K562 (cell line): ENCODE measurements around the gene VPS4A. TPM values are rescaled to one million over a fixed set of nuclear protein-coding genes. Genes with fewer than 3 reads are reported as not detected.

Experiments
- ATAC-seq: fragments of 200-7000 bp; cut with Tn5 transposase; 3 replicates; pipeline ENCODE4 v1.9.1; 2020; ENCODE audit warnings: moderate library complexity
- BruUV-seq: library from RNA; stranded (reverse); fragments of 400-500 nt; replicated peaks from 2 replicates; lab custom pipeline; 2021; lab: Mats Ljungman, UMichigan
- CTCF ChIA-PET: fragments of 300-600 bp; formaldehyde crosslinking; extraction: SDS; loops from one replicate; lab custom pipeline; 2021; ENCODE audit warnings: low intra/inter-chr PET ratio; lab: Yijun Ruan, JAX
- POLR2A ChIA-PET: fragments of 300-600, 350-650 bp; sonication (Branson Sonifier 250); formaldehyde crosslinking; extraction: SDS; loops from one replicate; lab custom pipeline; 2021; ENCODE audit warnings: antibody characterized with exemption, inconsistent platforms; lab: Yijun Ruan, JAX
- DNase-seq, 4 experiments: peaks; one replicate each; pipeline versions ENCODE4 v3.0.0 to v3.0.0-alpha.2; 2011 to 2018; ENCODE audit warnings: low spot score in 3 of 4, mixed read lengths in 3 of 4; ENCODE audit errors: extremely low read depth in 1 of 4
- FAIRE-seq: peaks from 2 replicates; lab custom pipeline; 2011; peaks lifted over from hg19 to GRCh38; lab: Jason Lieb, UNC
- H2AFZ ChIP-seq: 2 replicates; pipeline ENCODE4 v1.6.0; 2011; ENCODE audit warnings: low read depth, low read length, control low read depth, inconsistent platforms
- H3K27ac ChIP-seq: fragments of 200-600 bp; 3 replicates; pipeline ENCODE4 v1.8.0; 2011; ENCODE audit warnings: low read depth, mild to moderate bottlenecking, control low read depth, inconsistent platforms, low read length, moderate library complexity, mixed read lengths; ENCODE audit errors: extremely low read depth
- H3K27me3 ChIP-seq, 2 experiments: fragments of 300-600 bp in 1 of 2; 2 replicates in 1 of 2; 3 replicates in 1 of 2; pipeline versions ENCODE4 v1.6.0 to v1.8.0; 2011; ENCODE audit warnings: inconsistent platforms in 2 of 2, low read length in 2 of 2, mild to moderate bottlenecking in 1 of 2, mixed read lengths in 1 of 2, moderate library complexity in 1 of 2; ENCODE audit not compliant: control insufficient read depth in 2 of 2, insufficient read depth in 2 of 2
- H3K36me3 ChIP-seq: fragments of 300-600 bp; 3 replicates; pipeline ENCODE4 v1.8.0; 2011; ENCODE audit warnings: mild to moderate bottlenecking, low read length, inconsistent platforms; ENCODE audit not compliant: control insufficient read depth, insufficient read depth
- H3K4me1 ChIP-seq, 2 experiments: fragments of 200-600 bp in 1 of 2; replicated peaks in 1 of 2; 2 replicates in 1 of 2; 3 replicates in 1 of 2; pipeline versions ENCODE4 v1.5.1 to v1.8.0; 2011; ENCODE audit warnings: inconsistent platforms in 2 of 2, low read length in 2 of 2, mild to moderate bottlenecking in 1 of 2, mixed read lengths in 1 of 2, moderate library complexity in 1 of 2; ENCODE audit not compliant: control insufficient read depth in 2 of 2, insufficient read depth in 2 of 2
- H3K4me2 ChIP-seq: 2 replicates; pipeline ENCODE4 v1.6.1; 2011; ENCODE audit warnings: low read length, control low read depth, inconsistent platforms, mixed read lengths; ENCODE audit not compliant: insufficient read depth
- H3K4me3 ChIP-seq: fragments of 200-600 bp; sonication (generic), shearing (Covaris generic); 2 replicates; pipeline ENCODE4 v1.5.1; 2016; ENCODE audit warnings: control low read depth, inconsistent platforms
- H3K79me2 ChIP-seq: fragments of 200-600 bp; 3 replicates; pipeline ENCODE4 v1.8.0; 2011; ENCODE audit warnings: low read length, inconsistent platforms; ENCODE audit not compliant: control insufficient read depth, insufficient read depth
- H3K9ac ChIP-seq, 2 experiments: 2 replicates each; pipeline versions ENCODE4 v1.6.0 to v1.6.1; 2011; ENCODE audit warnings: low read depth in 2 of 2, low read length in 2 of 2, control low read depth in 1 of 2, inconsistent platforms in 1 of 2, mild to moderate bottlenecking in 1 of 2, mixed read lengths in 1 of 2; ENCODE audit not compliant: insufficient read depth in 1 of 2
- H3K9me1 ChIP-seq: one replicate; pipeline ENCODE4 v1.6.0; 2011; ENCODE audit warnings: inconsistent platforms, mild to moderate bottlenecking, low read length, moderate library complexity; ENCODE audit not compliant: control insufficient read depth, insufficient read depth
- H3K9me3 ChIP-seq: replicated peaks from 2 replicates; pipeline ENCODE4 v1.5.1; 2011; ENCODE audit warnings: low read depth, low read length, inconsistent platforms; ENCODE audit not compliant: control insufficient read depth, insufficient read depth
- H4K20me1 ChIP-seq: replicated peaks from 2 replicates; pipeline ENCODE4 v1.6.1; 2011; ENCODE audit warnings: low read length, inconsistent platforms, mixed read lengths; ENCODE audit not compliant: control insufficient read depth, insufficient read depth
- CAMTA2 ChIP-seq: fragments of 250-450 bp; sonication (Bioruptor Pico); conservative IDR thresholded peaks from 2 replicates; pipeline ENCODE4 v1.5.1; 2022
- CLOCK ChIP-seq: fragments of 250-450 bp; sonication (Bioruptor Pico); IDR thresholded peaks from 2 replicates; pipeline ENCODE4 v1.4.0; 2020; ENCODE audit warnings: mild to moderate bottlenecking, moderate library complexity, borderline replicate concordance
- CREM ChIP-seq: IDR thresholded peaks from 2 replicates; pipeline ENCODE4 v1.6.1; 2014; ENCODE audit warnings: antibody characterized with exemption, low read depth
- HDAC3 ChIP-seq: fragments of 450-650 bp; IDR thresholded peaks from 2 replicates; pipeline ENCODE4 v1.6.1; 2018; ENCODE audit warnings: borderline replicate concordance, mild to moderate bottlenecking, moderate library complexity; ENCODE audit not compliant: partially characterized antibody
- HNRNPLL ChIP-seq: fragments of 200-400 bp; formaldehyde crosslinking; IDR thresholded peaks from 2 replicates; pipeline ENCODE4 v1.6.1; 2017; ENCODE audit warnings: low read length, low read depth, mild to moderate bottlenecking; ENCODE audit not compliant: poor library complexity, severe bottlenecking
- MECOM ChIP-seq: fragments of 250-450 bp; sonication (Bioruptor Pico); IDR thresholded peaks from 2 replicates; pipeline ENCODE4 v1.8.0; 2022; ENCODE audit warnings: inconsistent platforms
- MED1 ChIP-seq: sonication (generic); formaldehyde crosslinking; IDR thresholded peaks from 2 replicates; pipeline ENCODE4 v1.8.1; 2023; ENCODE audit warnings: missing genetic modification reagents, borderline replicate concordance
- NCOA1 ChIP-seq: fragments of 450-650 bp; IDR thresholded peaks from 2 replicates; pipeline ENCODE4 v1.6.1; 2016; ENCODE audit warnings: low read depth
- PHF8 ChIP-seq: fragments of 200-600 bp; sonication (generic); IDR thresholded peaks from 2 replicates; pipeline ENCODE4 v1.6.1; 2012; ENCODE audit warnings: mixed run types, mild to moderate bottlenecking, inconsistent platforms, low read length, moderate library complexity, borderline replicate concordance
- POLR2AphosphoS2 ChIP-seq: IDR thresholded peaks from 2 replicates; pipeline ENCODE4 v1.6.1; 2012; ENCODE audit warnings: low read length, improper control_type of control experiment
- PTRF ChIP-seq: fragments of 450-650 bp; IDR thresholded peaks from 2 replicates; pipeline ENCODE4 v1.6.1; 2016; ENCODE audit warnings: mild to moderate bottlenecking, missing genetic modification characterization, missing compliant biosample characterization
- PURB ChIP-seq: sonication (generic); formaldehyde crosslinking; IDR thresholded peaks from 2 replicates; pipeline ENCODE4 v1.9.0; 2021; ENCODE audit warnings: low read depth, mild to moderate bottlenecking, missing genetic modification reagents
- SMAD2 ChIP-seq: fragments of 150-350 bp; IDR thresholded peaks from 2 replicates; pipeline ENCODE4 v1.6.1; 2014; ENCODE audit warnings: low read depth, mild to moderate bottlenecking, low read length
- TAF9B ChIP-seq: fragments of 450-650 bp; IDR thresholded peaks from 2 replicates; pipeline ENCODE4 v1.6.1; 2018; ENCODE audit warnings: mild to moderate bottlenecking; ENCODE audit not compliant: partially characterized antibody
- TSC22D4 ChIP-seq: fragments of 450-650 bp; IDR thresholded peaks from 2 replicates; pipeline ENCODE4 v1.6.1; 2016; ENCODE audit warnings: missing genetic modification characterization, missing biosample characterization, control low read depth
- ZBTB26 ChIP-seq: fragments of 450-650 bp; formaldehyde crosslinking; IDR thresholded peaks from 2 replicates; pipeline ENCODE4 v1.4.0; 2022; ENCODE audit warnings: missing genetic modification characterization
- ZBTB34 ChIP-seq: fragments of 250-450 bp; sonication (Bioruptor Pico); IDR thresholded peaks from 2 replicates; pipeline ENCODE4 v1.8.0; 2021; ENCODE audit warnings: mild to moderate bottlenecking, moderate library complexity
- ZEB2 ChIP-seq: fragments of 450-650 bp; IDR thresholded peaks from 2 replicates; pipeline ENCODE4 v1.6.1; 2016
- ZNF133 ChIP-seq: fragments of 250-450 bp; sonication (Bioruptor Pico); IDR thresholded peaks from 2 replicates; pipeline ENCODE4 v1.4.0; 2020; ENCODE audit warnings: mild to moderate bottlenecking
- WGBS: fragments of 100-300 bp; shearing (Covaris generic); methylation state at CpG from one replicate; pipeline ENCODE4 v1.1.6; 2016; ENCODE audit warnings: low coverage, mixed read lengths; ENCODE audit not compliant: insufficient coverage; ENCODE audit errors: missing lambda C conversion rate; 5-methylcytosine and 5-hydroxymethylcytosine counted together
- in situ Hi-C: fragments of 300-500 bp; cut with MboI; formaldehyde crosslinking; loops from 4 replicates; pipeline ENCODE4 v1.15.0; 2018; ENCODE audit warnings: inconsistent platforms, mixed read lengths
- intact Hi-C: fragments of 100-400 bp; cut with micrococcal nuclease; formaldehyde crosslinking; loops from 2 replicates; pipeline ENCODE4 v1.14.2; 2022
- polyA plus RNA-seq, 8 experiments: library from polyadenylated mRNA; depleted of rRNA in 4 of 8; stranded (reverse) in 5 of 8; unstranded in 3 of 8; fragments of >200 nt; fragmentation: Nextera tagmentation in 2 of 8; fragmentation: Illumina TruSeq in 1 of 8; extraction: Ambion mirVana in 2 of 8; extraction: Trizol in 1 of 8; gene quantifications; 2 replicates each; pipeline versions ENCODE4 v1.2.1 to v1.2.3, GENCODE V29; 2011 to 2014; ENCODE audit warnings: inconsistent platforms in 1 of 8, missing spikeins in 1 of 8
- total RNA-seq, 7 experiments: library from RNA; depleted of rRNA in 6 of 7; stranded (reverse); fragments of >200 nt in 6 of 7; fragmentation: Illumina TruSeq in 2 of 7; extraction: Trizol in 2 of 7; gene quantifications; 2 replicates each; pipeline versions ENCODE4 v1.2.1 to v1.2.3, GENCODE V29; 2011 to 2021; ENCODE audit warnings: low replicate concordance in 1 of 7

The VPS4A gene
- total and polyA plus RNA-seq, 9 of the 15 experiments (the other 6 are each of a cell fraction or from before 2014, with no cell fraction given), result 7.6 to 45.4 (median 29.9) TPM

- no peak for TF ChIP-seq MED1 (CRISPR knock-in tag)
- no peak for TF ChIP-seq MECOM (CRISPR knock-in tag)
- no peak for TF ChIP-seq HNRNPLL
- no peak for TF ChIP-seq SMAD2
- TF ChIP-seq CLOCK (CRISPR knock-in tag), result no peak
- TF ChIP-seq TSC22D4 (tag), result no peak
Measured at GRCh38 chr16:69307091-69307490, 4.1 kb upstream of the VPS4A start (continued).

- intact Hi-C loops (loop anchor here (10.0 kb wide), 1 partner anchor 463 kb away; the partner anchor contains the start of gene TANGO6), in situ Hi-C loops (no loop called here)
- Histone ChIP-seq H2AFZ (no peak overlapping the region), H3K4me1 (peaks cover 5 to 13% of the 10 kb centered on the region in 2 experiments; a peak in 3 of 5 replicates), H3K4me3 (no peak overlapping the region), H3K9ac (no peak overlapping the region), H3K27ac (no peak overlapping the region), H3K36me3 (no peaks in the 10 kb centered on the region; the same call in 2 of the 3 replicates), H3K9me1 (no peaks in the 10 kb centered on the region), H3K4me2 (no peak overlapping the region), H3K27me3 (no peaks in the 10 kb centered on the region), H4K20me1 (0 out of 2 replicates have a peak, but pooled peaks cover 3% of the 10 kb centered on the region), H3K9me3 (no peaks in the 10 kb centered on the region), H3K79me2 (peaks cover 16% of the 10 kb centered on the region)
- FAIRE-seq (no peak), DNase-seq (no peak), ATAC-seq (no peak)
- POLR2A ChIA-PET, result no interaction called here
- no TSS peak for BruUV-seq
- 40% methylated on average over 2 of the region's 2 CpGs for WGBS
- CTCF ChIA-PET, result no interaction called here
- TF ChIP-seq PURB (CRISPR knock-in tag) (no peak), ZEB2 (no peak), TAF9B (no peak), NCOA1 (no peak), ZNF133 (CRISPR knock-in tag) (no peak), PTRF (tag) (no peak), HDAC3 (no peak), ZBTB26 (CRISPR knock-in tag) (no peak), CREM (no peak), CAMTA2 (CRISPR knock-in tag) (no peak), PHF8 (no peak), ZBTB34 (CRISPR knock-in tag) (no peak), POLR2AphosphoS2 (no peak)
Measured at GRCh38 chr16:69307856-69308255, 3.3 kb upstream of the VPS4A start.
